SK-N-MC (cell line): ENCODE data around the gene ATP6AP2.

Experiments used
- EZH2 ChIP-seq: fragments of 200-600 bp; sonication (generic); IDR thresholded peaks from one replicate; pipeline ENCODE4 v1.6.1; 2017; ENCODE audit warnings: antibody characterized with exemption
- FOXP2 ChIP-seq: optimal IDR thresholded peaks from 2 replicates; pipeline ENCODE3; 2011; ENCODE audit warnings: mild to moderate bottlenecking, moderate library complexity; ENCODE audit not compliant: insufficient read depth; ENCODE audit errors: extremely low read length, control extremely low read depth
- POLR2AphosphoS5 ChIP-seq: IDR thresholded peaks from 2 replicates; pipeline ENCODE4 v1.6.1; 2012; ENCODE audit warnings: mild to moderate bottlenecking, low read depth, low read length, borderline replicate concordance

GRCh38 chrX:40623139-40623536, 42.4 kb downstream of the ATP6AP2 start, which contains the start of gene MPC1L:
- TF ChIP-seq EZH2 (no peak), POLR2AphosphoS5 (no peak), FOXP2 (no peak)
